ENCODE data around the gene NME5. TPM values are rescaled to one million over a fixed set of nuclear protein-coding genes. Genes with fewer than 3 reads are reported as not detected.

NME5 gene
- polyA plus RNA-seq, 1 donor from 2014 or later, result 17.0 TPM

DNA sequence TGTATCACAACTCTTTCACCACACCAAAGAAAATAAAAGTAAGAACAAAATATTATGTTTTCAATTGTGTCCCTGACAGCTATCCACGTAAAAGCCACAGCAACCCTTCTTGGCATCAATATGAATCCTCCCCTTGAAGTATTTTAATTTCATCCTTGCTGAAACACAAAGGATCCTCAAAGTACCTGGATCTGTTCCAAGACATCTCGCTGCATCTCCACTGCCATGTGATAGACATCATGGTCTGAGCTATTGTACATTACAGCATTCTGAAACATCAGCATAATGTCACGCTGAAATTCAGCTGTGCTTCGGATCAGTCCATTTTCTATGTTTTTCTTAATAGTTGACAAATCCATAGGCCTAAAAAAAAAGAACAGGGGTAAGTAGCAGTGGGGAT, 21.5 kb upstream of the NME5 start:
- Histone ChIP-seq H3K36me3 (ENCODE audit: insufficient read depth, low read length) (peaks cover 13% of the 10 kb centered on the region), H2AFZ (ENCODE audit: low read depth, low read length) (no peak overlapping the region), H3K4me2 (ENCODE audit: low read length) (no peak overlapping the region), H3K27me3 (ENCODE audit: insufficient read depth, low read depth, low read length) (no peaks in the 10 kb centered on the region), H3F3A (ENCODE audit: insufficient read depth, low read length, poor library complexity, severe bottlenecking) (no peaks in the 10 kb centered on the region), H3K27ac (ENCODE audit: low read length) (no peak overlapping the region), H3K9ac (ENCODE audit: low read length) (no peak overlapping the region), H3K9me2 (ENCODE audit: insufficient read depth, low read length) (no peaks in the 10 kb centered on the region), H4K20me1 (ENCODE audit: insufficient read depth) (no peaks in the 10 kb centered on the region), H3K4me3 (ENCODE audit: low read length) (no peak overlapping the region), H3K79me2 (replicated peaks; ENCODE audit: insufficient read depth, low read length) (no peaks in the 10 kb centered on the region), H3K9me3 (ENCODE audit: low read length) (no peaks in the 10 kb centered on the region)
- TF ChIP-seq POLR2AphosphoS5 (IDR thresholded peaks at IDR 0.05) (no peak), EZH2 (IDR thresholded peaks at IDR 0.05; ENCODE audit: borderline replicate concordance, insufficient read depth, low read length, poor library complexity, severe bottlenecking) (no peak), SMC3 (conservative IDR thresholded peaks at IDR 0.05; ENCODE audit: poor library complexity) (no peak), RAD21 (conservative IDR thresholded peaks at IDR 0.05) (no peak), REST (IDR thresholded peaks at IDR 0.05; ENCODE audit: borderline replicate concordance) (no peak), TAF1 (IDR thresholded peaks at IDR 0.05; ENCODE audit: low read depth) (no peak), EP300 (conservative IDR thresholded peaks at IDR 0.05; ENCODE audit: poor library complexity, severe bottlenecking) (no peak)

- Histone ChIP-seq H4K20me1 (ENCODE audit: insufficient read depth) (no peaks in the 10 kb centered on the region), H3K36me3 (ENCODE audit: insufficient read depth, low read length) (peaks cover 13% of the 10 kb centered on the region), H3K9me3 (ENCODE audit: low read length) (no peaks in the 10 kb centered on the region), H3F3A (ENCODE audit: insufficient read depth, low read length, poor library complexity, severe bottlenecking) (no peaks in the 10 kb centered on the region), H3K9ac (ENCODE audit: low read length) (no peak overlapping the region), H3K9me2 (ENCODE audit: insufficient read depth, low read length) (no peaks in the 10 kb centered on the region), H3K79me2 (replicated peaks; ENCODE audit: insufficient read depth, low read length) (no peaks in the 10 kb centered on the region), H3K4me3 (ENCODE audit: low read length) (no peak overlapping the region), H3K27ac (ENCODE audit: low read length) (no peak overlapping the region), H3K4me2 (ENCODE audit: low read length) (no peak overlapping the region), H3K27me3 (ENCODE audit: insufficient read depth, low read depth, low read length) (no peaks in the 10 kb centered on the region), H2AFZ (ENCODE audit: low read depth, low read length) (no peak overlapping the region)
- TF ChIP-seq EZH2 (IDR thresholded peaks at IDR 0.05; ENCODE audit: borderline replicate concordance, insufficient read depth, low read length, poor library complexity, severe bottlenecking) (no peak), MXI1 (conservative IDR thresholded peaks at IDR 0.05; ENCODE audit: poor library complexity, severe bottlenecking) (no peak), RAD21 (conservative IDR thresholded peaks at IDR 0.05) (no peak), SMC3 (conservative IDR thresholded peaks at IDR 0.05; ENCODE audit: poor library complexity) (no peak), REST (IDR thresholded peaks at IDR 0.05; ENCODE audit: borderline replicate concordance) (no peak), CTCF (IDR thresholded peaks at IDR 0.05; ENCODE audit: poor library complexity, severe bottlenecking) (no peak), EP300 (conservative IDR thresholded peaks at IDR 0.05; ENCODE audit: poor library complexity, severe bottlenecking) (no peak), POLR2AphosphoS5 (IDR thresholded peaks at IDR 0.05) (no peak), TAF1 (IDR thresholded peaks at IDR 0.05; ENCODE audit: low read depth) (no peak)
Measured at GRCh38 chr5:138159666-138160065, 20.4 kb upstream of the NME5 start.
